ENCODE results near the gene OTULINL.

GRCh38 chr5:14614490-14614889 lies 32.9 kb downstream of the OTULINL start:
- no peak for TF ChIP-seq CTCF (IDR thresholded peaks at IDR 0.05)
- TF ChIP-seq POLR2A (IDR thresholded peaks at IDR 0.05): no peak

All from right lobe of liver (tissue), 4 donors.